IMR-90 (cell line): ENCODE results near the gene CDCP1. TPM values are rescaled to one million over a fixed set of nuclear protein-coding genes. Genes with fewer than 3 reads are reported as not detected.
A peak's percentile ranks its signal among the peaks of the same experiment; 100 is the strongest.

Experiments
- ATAC-seq: fragments of 200-7000 bp; cut with Tn5 transposase; 2 replicates; pipeline ENCODE4 v1.9.1; 2020; ENCODE audit warnings: low read depth, mild to moderate bottlenecking, moderate library complexity
- BruUV-seq: library from RNA; stranded (reverse); fragments of 400-500 nt; replicated peaks from 2 replicates; lab custom pipeline; 2021; lab: Mats Ljungman, UMichigan
- CTCF ChIA-PET: fragments of 300-600 bp; formaldehyde crosslinking; extraction: SDS; loops from one replicate; lab custom pipeline; 2021; ENCODE audit warnings: antibody characterized with exemption; lab: Yijun Ruan, JAX
- POLR2A ChIA-PET: fragments of 300-600 bp; sonication (Branson Sonifier 250); formaldehyde crosslinking; loops from one replicate; lab custom pipeline; 2022; ENCODE audit warnings: antibody characterized with exemption; ENCODE audit not compliant: unreplicated experiment; lab: Charles Lee
- DNase-seq: peaks from one replicate; pipeline ENCODE4 v3.0.0; 2013
- H2AFZ ChIP-seq: replicated peaks from 2 replicates; pipeline ENCODE3; 2013; ENCODE audit warnings: low read length, mild to moderate bottlenecking; ENCODE audit not compliant: poor library complexity
- H2AK5ac ChIP-seq: 2 replicates; pipeline ENCODE4 v1.6.1; 2013; ENCODE audit warnings: low read depth, low read length, inconsistent platforms
- H2AK9ac ChIP-seq: replicated peaks from 2 replicates; pipeline ENCODE3; 2013; ENCODE audit warnings: mild to moderate bottlenecking, low read depth, low read length, moderate library complexity; ENCODE audit not compliant: poor library complexity
- H2BK120ac ChIP-seq: 2 replicates; pipeline ENCODE4 v1.6.1; 2013; ENCODE audit warnings: low read depth, low read length, inconsistent platforms
- H2BK15ac ChIP-seq: 3 replicates; pipeline ENCODE4 v1.6.1; 2013; ENCODE audit warnings: low read depth, low read length, inconsistent platforms
- H2BK20ac ChIP-seq: 2 replicates; pipeline ENCODE4 v1.6.1; 2013; ENCODE audit warnings: low read depth, mild to moderate bottlenecking, inconsistent platforms, low read length, moderate library complexity
- H2BK5ac ChIP-seq: 2 replicates; pipeline ENCODE4 v1.6.1; 2013; ENCODE audit warnings: mild to moderate bottlenecking, low read depth, low read length, inconsistent platforms; ENCODE audit not compliant: poor library complexity, severe bottlenecking
- H3K14ac ChIP-seq: replicated peaks from 2 replicates; pipeline ENCODE4 v1.6.1; 2013; ENCODE audit warnings: low read depth, low read length, inconsistent platforms
- H3K18ac ChIP-seq: 2 replicates; pipeline ENCODE4 v1.6.1; 2013; ENCODE audit warnings: low read depth, low read length, control low read depth
- H3K23ac ChIP-seq: 2 replicates; pipeline ENCODE4 v1.6.1; 2013; ENCODE audit warnings: low read depth, low read length, inconsistent platforms
- H3K27ac ChIP-seq: 2 replicates; pipeline ENCODE4 v1.5.1; 2013; ENCODE audit warnings: mild to moderate bottlenecking, control low read depth, low read length; ENCODE audit not compliant: insufficient read depth
- H3K27me3 ChIP-seq: 2 replicates; pipeline ENCODE4 v1.6.1; 2013; ENCODE audit warnings: low read length; ENCODE audit not compliant: control insufficient read depth, insufficient read depth
- H3K36me3 ChIP-seq: 2 replicates; pipeline ENCODE4 v1.6.1; 2013; ENCODE audit warnings: low read length, mixed read lengths; ENCODE audit not compliant: control insufficient read depth, insufficient read depth
- H3K4ac ChIP-seq: 2 replicates; pipeline ENCODE4 v1.6.1; 2013; ENCODE audit warnings: low read depth, low read length, inconsistent platforms
- H3K4me1 ChIP-seq: 2 replicates; pipeline ENCODE4 v1.6.1; 2013; ENCODE audit warnings: low read length, mixed read lengths; ENCODE audit not compliant: control insufficient read depth, insufficient read depth
- H3K4me2 ChIP-seq: 2 replicates; pipeline ENCODE4 v1.6.1; 2013; ENCODE audit warnings: low read depth, mild to moderate bottlenecking, control low read depth, low read length, moderate library complexity
- H3K4me3 ChIP-seq: 2 replicates; pipeline ENCODE4 v1.5.1; 2013; ENCODE audit warnings: low read depth, mild to moderate bottlenecking, control low read depth, low read length, moderate library complexity; ENCODE audit not compliant: insufficient read depth
- H3K56ac ChIP-seq: 2 replicates; pipeline ENCODE4 v1.6.1; 2013; ENCODE audit warnings: low read length, inconsistent platforms; ENCODE audit not compliant: insufficient read depth; ENCODE audit errors: extremely low read depth
- H3K79me1 ChIP-seq, 2 experiments: 2 replicates each; pipeline ENCODE4 v1.6.1; 2013; ENCODE audit warnings: low read length in 2 of 2, inconsistent platforms in 1 of 2, low read depth in 1 of 2
- H3K9ac ChIP-seq: 2 replicates; pipeline ENCODE4 v1.6.1; 2013; ENCODE audit warnings: low read depth, low read length, control low read depth
- H3K9me1 ChIP-seq: 2 replicates; pipeline ENCODE4 v1.6.1; 2013; ENCODE audit warnings: low read length, inconsistent platforms; ENCODE audit not compliant: insufficient read depth
- H3K9me3 ChIP-seq: 2 replicates; pipeline ENCODE4 v1.6.1; 2013; ENCODE audit warnings: low read length; ENCODE audit not compliant: control insufficient read depth, insufficient read depth
- H4K20me1 ChIP-seq: 2 replicates; pipeline ENCODE4 v1.6.1; 2013; ENCODE audit warnings: low read length, inconsistent platforms; ENCODE audit not compliant: insufficient read depth
- H4K5ac ChIP-seq: 2 replicates; pipeline ENCODE4 v1.6.1; 2013; ENCODE audit warnings: mild to moderate bottlenecking, low read depth, low read length, control low read depth
- H4K8ac ChIP-seq, 2 experiments: 2 replicates each; pipeline ENCODE4 v1.6.1; 2013; ENCODE audit warnings: low read depth in 2 of 2, low read length in 2 of 2, control low read depth in 1 of 2, inconsistent platforms in 1 of 2
- H4K91ac ChIP-seq: 2 replicates; pipeline ENCODE4 v1.6.1; 2013; ENCODE audit warnings: low read depth, low read length, inconsistent platforms; ENCODE audit not compliant: insufficient read depth
- BHLHE40 ChIP-seq: fragments of 150-350 bp; IDR thresholded peaks from 2 replicates; pipeline ENCODE4 v1.6.1; 2016; ENCODE audit warnings: mild to moderate bottlenecking, low read depth, low read length
- CEBPB ChIP-seq: IDR thresholded peaks from 2 replicates; pipeline ENCODE4 v1.6.1; 2012; ENCODE audit warnings: low read depth, low read length, improper control_type of control experiment
- CHD1 ChIP-seq: IDR thresholded peaks from 2 replicates; pipeline ENCODE4 v1.6.1; 2012; ENCODE audit warnings: low read depth, low read length, improper control_type of control experiment
- CTCF ChIP-seq: conservative IDR thresholded peaks from 2 replicates; pipeline ENCODE4 v1.5.1; 2012; ENCODE audit warnings: mild to moderate bottlenecking, low read depth, low read length, improper control_type of control experiment
- ELK1 ChIP-seq: fragments of 150-350 bp; IDR thresholded peaks from 2 replicates; pipeline ENCODE4 v1.6.1; 2016; ENCODE audit warnings: low read depth, mild to moderate bottlenecking, low read length, moderate library complexity, borderline replicate concordance
- FOS ChIP-seq: fragments of 150-350 bp; IDR thresholded peaks from 2 replicates; pipeline ENCODE4 v1.6.1; 2016; ENCODE audit warnings: low read depth, low read length
- MAFK ChIP-seq: IDR thresholded peaks from 2 replicates; pipeline ENCODE4 v1.6.1; 2012; ENCODE audit warnings: low read depth, low read length, improper control_type of control experiment
- MAZ ChIP-seq: IDR thresholded peaks from 2 replicates; pipeline ENCODE4 v1.6.1; 2012; ENCODE audit warnings: low read depth, mild to moderate bottlenecking, low read length, improper control_type of control experiment, moderate library complexity, borderline replicate concordance
- MXI1 ChIP-seq: IDR thresholded peaks from 2 replicates; pipeline ENCODE4 v1.6.1; 2012; ENCODE audit warnings: low read depth, mild to moderate bottlenecking, low read length, moderate library complexity, borderline replicate concordance
- NFE2L2 ChIP-seq: fragments of 150-350 bp; IDR thresholded peaks from 2 replicates; pipeline ENCODE4 v1.6.1; 2016; ENCODE audit warnings: low read depth, mild to moderate bottlenecking, low read length
- POLR2A ChIP-seq: IDR thresholded peaks from 2 replicates; pipeline ENCODE4 v1.6.1; 2012; ENCODE audit warnings: mild to moderate bottlenecking, low read depth, low read length
- RAD21 ChIP-seq: IDR thresholded peaks from 2 replicates; pipeline ENCODE4 v1.6.1; 2012; ENCODE audit warnings: low read length, improper control_type of control experiment
- RFX5 ChIP-seq: IDR thresholded peaks from 2 replicates; pipeline ENCODE4 v1.8.0; 2012; ENCODE audit warnings: low read depth, mild to moderate bottlenecking, low read length, moderate library complexity
- SMC3 ChIP-seq: fragments of 150-350 bp; IDR thresholded peaks from 2 replicates; pipeline ENCODE4 v1.6.1; 2016; ENCODE audit warnings: low read depth, mild to moderate bottlenecking, antibody characterized with exemption, low read length, moderate library complexity
- USF2 ChIP-seq: fragments of 150-350 bp; IDR thresholded peaks from 2 replicates; pipeline ENCODE4 v1.6.1; 2017; ENCODE audit warnings: mild to moderate bottlenecking, antibody characterized with exemption, low read length, low read depth
- WGBS, 2 experiments: methylation state at CpG; one replicate each; pipeline versions ENCODE4 v1.1.5 to v1.1.7; 2013; ENCODE audit warnings: missing lambda C conversion rate in 2 of 2; ENCODE audit not compliant: insufficient read length in 1 of 2; ENCODE audit errors: extremely low coverage in 2 of 2; 5-methylcytosine and 5-hydroxymethylcytosine counted together
- dilution Hi-C: fragments of 300-500 bp; cut with HindIII; formaldehyde crosslinking; loops from one replicate; pipeline ENCODE4 v1.14.3; 2018; ENCODE audit warnings: low sequenced_read_pairs; ENCODE audit not compliant: unreplicated experiment
- in situ Hi-C: fragments of 300-500 bp; cut with MboI; formaldehyde crosslinking; loops from 3 replicates; pipeline ENCODE4 v1.14.3; 2019; ENCODE audit warnings: low sequenced_read_pairs, inconsistent platforms, mixed read lengths
- intact Hi-C: fragments of 100-400 bp; cut with micrococcal nuclease; formaldehyde crosslinking; loops from 2 replicates; pipeline ENCODE4 v1.10.0; 2022
- polyA plus RNA-seq, 3 experiments: library from polyadenylated mRNA; depleted of rRNA; stranded (reverse); fragments of >200 nt; gene quantifications; 2 replicates each; pipeline ENCODE4 v1.2.3, GENCODE V29; 2012; ENCODE audit warnings: low replicate concordance in 1 of 3
- total RNA-seq: library from RNA; depleted of rRNA; stranded (reverse); fragments of >200 nt; gene quantifications from 2 replicates; pipeline ENCODE4 v1.2.3, GENCODE V29; 2012

Gene CDCP1
- total and polyA plus RNA-seq, 2 of the 4 experiments (the other 2 are of a cell fraction) = 2.5 to 3.8 TPM

GRCh38 chr3:45075821-45076625 lies 70.2 kb downstream of the CDCP1 start:
- ChIA-PET CTCF (no interaction called here), POLR2A (no interaction called here)
- Histone ChIP-seq H2BK5ac (no peak overlapping the region), H2BK20ac (no peak overlapping the region; the same call in 1 of the 2 replicates), H2AK5ac (no peak overlapping the region), H3K27ac (no peak overlapping the region), H4K5ac (no peak overlapping the region), H2BK15ac (peak overlapping the region; percentile 57; the same call in 1 of the 3 replicates), H3K9ac (no peak overlapping the region), H2BK120ac (peak overlapping the region; percentile 57), H4K20me1 (no peaks in the 10 kb centered on the region), H3K4ac (peak overlapping the region; percentile 10), H2AK9ac (no peak overlapping the region), H3K4me2 (no peak overlapping the region), H4K8ac (0 out of 4 replicates have a peak overlapping the region, but pooled peaks of 1 of the 2 experiments have one; percentile 28), H3K14ac (0 out of 2 replicates have a peak overlapping the region, but pooled peaks have one; percentile 10), H3K18ac (no peak overlapping the region), H3K4me3 (no peak overlapping the region), H4K91ac (no peak overlapping the region), H2AFZ (no peak overlapping the region), H3K9me3 (peaks cover 5% of the 10 kb centered on the region; the same call in 1 of the 2 replicates), H3K23ac (no peak overlapping the region), H3K4me1 (no peaks in the 10 kb centered on the region), H3K79me1 (no peaks in the 10 kb centered on the region), H3K9me1 (no peaks in the 10 kb centered on the region), H3K27me3 (no peaks in the 10 kb centered on the region), H3K36me3 (no peaks in the 10 kb centered on the region), H3K56ac (no peak overlapping the region)
- 100% methylated on average over 1 of the region's 11 CpGs; no CpG with 5 or more reads in 1 of the 2 experiments for WGBS, 2 experiments
- no peak for ATAC-seq
- dilution Hi-C loops = no loop called here
- intact Hi-C loops = no loop called here
- no TSS peak for BruUV-seq
- in situ Hi-C loops = no loop called here
- DNase-seq = no peak
- TF ChIP-seq SMC3 = no peak
- no peak for TF ChIP-seq FOS
- no peak for TF ChIP-seq CEBPB
- TF ChIP-seq CHD1 = no peak
- no peak for TF ChIP-seq POLR2A
- TF ChIP-seq USF2 = no peak
- TF ChIP-seq NFE2L2 = no peak
- TF ChIP-seq BHLHE40 = no peak
- no peak for TF ChIP-seq CTCF
- no peak for TF ChIP-seq MAFK
- TF ChIP-seq RAD21 = no peak
- no peak for TF ChIP-seq RFX5
- TF ChIP-seq ELK1 = no peak
- no peak for TF ChIP-seq MXI1
- TF ChIP-seq MAZ = no peak
